Stomach (tissue), 4 donors: ENCODE results near the gene NELFB.

Source experiments
- POLR2A ChIP-seq, 4 donors: fragments of 450-650 bp; IDR thresholded peaks; one replicate each; pipeline ENCODE4 v1.6.1; 2016; ENCODE audit warnings: antibody characterized with exemption in 4 of 4, control low read depth in 2 of 4, mild to moderate bottlenecking in 1 of 4, moderate library complexity in 1 of 4
- POLR2AphosphoS5 ChIP-seq, 3 donors: sonication (generic); formaldehyde crosslinking; IDR thresholded peaks; one replicate each; pipeline ENCODE4 v1.6.1; 2016; ENCODE audit warnings: antibody characterized with exemption in 3 of 3
- TF ChIP-seq, protein P1 (sequence below), 7 experiments: fragments of 450-650 bp in 4 of 7; fragments of 200-600 bp in 3 of 7; sonication (generic) in 3 of 7; IDR thresholded peaks; one replicate each; pipeline ENCODE4 v1.5.1; 2016 to 2019; ENCODE audit warnings: antibody characterized with exemption in 7 of 7, control low read depth in 2 of 7, mild to moderate bottlenecking in 1 of 7

- TF ChIP-seq, protein P1, sequence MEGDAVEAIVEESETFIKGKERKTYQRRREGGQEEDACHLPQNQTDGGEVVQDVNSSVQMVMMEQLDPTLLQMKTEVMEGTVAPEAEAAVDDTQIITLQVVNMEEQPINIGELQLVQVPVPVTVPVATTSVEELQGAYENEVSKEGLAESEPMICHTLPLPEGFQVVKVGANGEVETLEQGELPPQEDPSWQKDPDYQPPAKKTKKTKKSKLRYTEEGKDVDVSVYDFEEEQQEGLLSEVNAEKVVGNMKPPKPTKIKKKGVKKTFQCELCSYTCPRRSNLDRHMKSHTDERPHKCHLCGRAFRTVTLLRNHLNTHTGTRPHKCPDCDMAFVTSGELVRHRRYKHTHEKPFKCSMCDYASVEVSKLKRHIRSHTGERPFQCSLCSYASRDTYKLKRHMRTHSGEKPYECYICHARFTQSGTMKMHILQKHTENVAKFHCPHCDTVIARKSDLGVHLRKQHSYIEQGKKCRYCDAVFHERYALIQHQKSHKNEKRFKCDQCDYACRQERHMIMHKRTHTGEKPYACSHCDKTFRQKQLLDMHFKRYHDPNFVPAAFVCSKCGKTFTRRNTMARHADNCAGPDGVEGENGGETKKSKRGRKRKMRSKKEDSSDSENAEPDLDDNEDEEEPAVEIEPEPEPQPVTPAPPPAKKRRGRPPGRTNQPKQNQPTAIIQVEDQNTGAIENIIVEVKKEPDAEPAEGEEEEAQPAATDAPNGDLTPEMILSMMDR (IDR thresholded peaks at IDR 0.05): no peak
- no peak for TF ChIP-seq POLR2AphosphoS5 (IDR thresholded peaks at IDR 0.05)
- no peak for TF ChIP-seq POLR2A (IDR thresholded peaks at IDR 0.05)
These were observed 42.6 kb upstream of the NELFB start for GRCh38 chr9:137212520-137212919.
